ENCODE data around the gene WEE2.

WEE2 gene

GRCh38 chr7:141698247-141699015 is 9.7 kb upstream of the WEE2 start:
- no peak overlapping the region for H3K4me3 ChIP-seq (ENCODE audit: low read depth, low read length)
- no peak for TF ChIP-seq CTCF (IDR thresholded peaks at IDR 0.05; ENCODE audit: borderline replicate concordance, insufficient read depth, low read depth, low read length)

DNA sequence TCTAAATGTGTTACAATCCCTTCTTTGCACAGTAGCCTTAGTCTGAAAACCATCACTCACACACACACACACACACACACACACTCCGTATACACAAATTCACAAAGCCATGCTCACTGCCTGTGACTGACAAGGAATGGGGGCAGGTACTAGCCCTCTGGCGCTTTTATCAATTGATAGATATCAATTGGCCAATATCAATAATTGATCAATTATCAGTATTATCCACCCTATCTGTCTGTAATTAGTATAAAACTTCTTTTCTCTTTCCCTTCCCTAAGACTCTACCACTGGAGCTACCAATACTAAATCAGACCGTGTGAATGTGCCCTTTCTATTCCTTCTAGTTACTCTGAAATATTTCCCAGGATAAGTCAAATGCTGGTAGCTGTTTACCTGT is 8.3 kb upstream of the WEE2 start:
- no peak overlapping the region for H3K4me3 ChIP-seq (ENCODE audit: low read depth, low read length)
- TF ChIP-seq CTCF (IDR thresholded peaks at IDR 0.05; ENCODE audit: borderline replicate concordance, insufficient read depth, low read depth, low read length) = no peak

DNA sequence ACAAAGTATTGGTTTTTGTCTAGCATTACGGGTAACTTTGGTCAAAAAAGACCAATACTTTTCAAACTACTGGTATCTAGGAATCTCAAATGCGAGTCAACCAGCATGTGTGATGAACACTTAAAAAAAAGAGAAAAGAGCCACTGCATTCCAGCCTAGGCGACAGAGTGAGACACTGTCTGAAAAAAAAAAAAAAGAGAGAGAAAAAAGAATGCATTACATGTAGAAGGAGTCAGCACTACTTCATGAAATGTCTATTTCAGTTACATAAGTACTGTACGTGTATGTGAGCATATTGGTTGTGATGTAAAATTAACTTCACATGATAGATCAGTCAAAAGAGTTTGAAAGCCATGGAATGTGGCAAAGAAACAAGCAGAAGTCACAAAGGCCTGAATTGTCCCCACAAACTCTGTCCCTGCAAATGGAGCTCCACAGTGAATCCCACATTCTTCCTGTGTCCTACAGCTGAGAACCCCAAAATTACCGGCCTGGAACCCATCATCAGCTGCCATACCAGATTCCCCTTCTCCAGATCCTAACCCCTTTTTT is 7.8 kb upstream of the WEE2 start:
- no peak for TF ChIP-seq CTCF (IDR thresholded peaks at IDR 0.05; ENCODE audit: borderline replicate concordance, insufficient read depth, low read depth, low read length)
- peak overlapping the region; percentile 70 for H3K4me3 ChIP-seq (ENCODE audit: low read depth, low read length)

GRCh38 chr7:141700848-141701371 is 7.2 kb upstream of the WEE2 start:
- peak overlapping the region; percentile 70 for H3K4me3 ChIP-seq (ENCODE audit: low read depth, low read length)
- TF ChIP-seq CTCF (IDR thresholded peaks at IDR 0.05; ENCODE audit: borderline replicate concordance, insufficient read depth, low read depth, low read length) = no peak

DNA sequence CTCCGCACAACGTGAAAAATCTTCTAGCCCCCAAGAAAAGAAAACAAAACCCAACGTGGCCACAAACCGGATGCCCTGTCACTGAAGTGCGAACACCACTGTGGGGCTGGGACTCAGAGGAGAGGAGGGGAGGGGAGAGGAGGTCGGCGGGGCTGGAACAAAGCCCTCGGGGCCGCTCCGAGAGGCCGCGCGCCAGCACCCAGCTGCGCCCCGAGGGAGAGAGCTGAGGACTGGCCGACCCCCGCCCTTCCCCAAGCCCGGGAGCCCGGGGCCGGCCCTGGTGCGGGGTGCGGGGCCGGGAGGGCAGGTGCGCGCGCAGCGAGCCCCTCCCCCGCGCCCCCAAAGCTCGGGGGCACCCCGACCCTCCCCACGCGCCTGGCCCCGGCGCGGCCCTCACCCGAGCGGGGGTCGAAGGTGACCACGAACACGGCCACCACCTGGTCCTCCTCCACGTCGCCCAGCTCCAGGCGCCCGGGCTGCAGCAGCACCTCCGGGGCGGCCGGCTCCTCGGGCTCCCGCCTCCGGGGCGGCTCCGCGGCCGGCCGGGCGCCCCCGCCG is 6.6 kb upstream of the WEE2 start:
- H3K4me3 ChIP-seq (ENCODE audit: low read depth, low read length) = peak overlapping the region; percentile 70
- no peak for TF ChIP-seq CTCF (IDR thresholded peaks at IDR 0.05; ENCODE audit: borderline replicate concordance, insufficient read depth, low read depth, low read length)

DNA sequence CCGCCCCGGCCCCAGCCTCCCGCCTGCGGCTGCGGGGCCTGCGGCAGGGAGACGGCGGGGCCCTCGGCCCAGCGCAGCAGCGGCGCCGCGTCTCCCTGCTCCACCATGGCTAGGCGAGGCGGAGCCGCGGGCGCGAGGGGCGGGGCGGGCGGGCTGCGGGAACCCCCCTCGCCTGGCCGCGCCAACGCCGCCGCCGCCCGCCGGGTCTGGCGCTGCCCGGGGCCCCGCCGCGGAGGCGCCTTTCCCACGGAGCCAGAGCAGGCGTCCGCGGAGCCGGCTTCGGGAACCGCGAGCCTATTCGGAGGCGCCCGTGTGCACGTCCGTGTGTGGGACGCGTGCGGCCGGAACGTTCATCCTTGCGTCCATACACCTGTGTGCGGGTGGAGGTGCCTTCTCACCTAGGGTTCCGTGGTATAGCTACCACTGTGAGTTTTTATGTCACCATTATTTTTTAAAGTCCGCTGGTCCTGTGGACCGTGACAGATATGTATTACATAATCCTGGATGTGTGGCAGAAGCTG is 6.0 kb upstream of the WEE2 start, which contains the start of gene DENND11:
DENND11 (minus strand) TSS at position 120 of the 521 bp plus-strand sequence; CDS start at position 107, 13 bp downstream.
- no peak for TF ChIP-seq CTCF (IDR thresholded peaks at IDR 0.05; ENCODE audit: borderline replicate concordance, insufficient read depth, low read depth, low read length)
- H3K4me3 ChIP-seq (ENCODE audit: low read depth, low read length) = peak within 1 kb of the TSS; percentile 70

Measured in GM12875 (cell line).